K562 (cell line): Measurements from ENCODE around the gene RNF39. TPM values are rescaled to one million over a fixed set of nuclear protein-coding genes. Genes with fewer than 3 reads are reported as not detected.

ENCODE experiments used
- ATAC-seq: fragments of 200-7000 bp; cut with Tn5 transposase; 3 replicates; pipeline ENCODE4 v1.9.1; 2020; ENCODE audit warnings: moderate library complexity
- BruUV-seq: library from RNA; stranded (reverse); fragments of 400-500 nt; replicated peaks from 2 replicates; lab custom pipeline; 2021; lab: Mats Ljungman, UMichigan
- CTCF ChIA-PET: fragments of 300-600 bp; formaldehyde crosslinking; extraction: SDS; loops from one replicate; lab custom pipeline; 2021; ENCODE audit warnings: low intra/inter-chr PET ratio; lab: Yijun Ruan, JAX
- POLR2A ChIA-PET: fragments of 300-600, 350-650 bp; sonication (Branson Sonifier 250); formaldehyde crosslinking; extraction: SDS; loops from one replicate; lab custom pipeline; 2021; ENCODE audit warnings: antibody characterized with exemption, inconsistent platforms; lab: Yijun Ruan, JAX
- DNase-seq, 4 experiments: peaks; one replicate each; pipeline versions ENCODE4 v3.0.0 to v3.0.0-alpha.2; 2011 to 2018; ENCODE audit warnings: low spot score in 3 of 4, mixed read lengths in 3 of 4; ENCODE audit errors: extremely low read depth in 1 of 4
- FAIRE-seq: peaks from 2 replicates; lab custom pipeline; 2011; peaks lifted over from hg19 to GRCh38; lab: Jason Lieb, UNC
- H2AFZ ChIP-seq: 2 replicates; pipeline ENCODE4 v1.6.0; 2011; ENCODE audit warnings: low read depth, low read length, control low read depth, inconsistent platforms
- H3K27ac ChIP-seq: fragments of 200-600 bp; 3 replicates; pipeline ENCODE4 v1.8.0; 2011; ENCODE audit warnings: low read depth, mild to moderate bottlenecking, control low read depth, inconsistent platforms, low read length, moderate library complexity, mixed read lengths; ENCODE audit errors: extremely low read depth
- H3K27me3 ChIP-seq, 2 experiments: fragments of 300-600 bp in 1 of 2; 2 replicates in 1 of 2; 3 replicates in 1 of 2; pipeline versions ENCODE4 v1.6.0 to v1.8.0; 2011; ENCODE audit warnings: inconsistent platforms in 2 of 2, low read length in 2 of 2, mild to moderate bottlenecking in 1 of 2, mixed read lengths in 1 of 2, moderate library complexity in 1 of 2; ENCODE audit not compliant: control insufficient read depth in 2 of 2, insufficient read depth in 2 of 2
- H3K36me3 ChIP-seq: fragments of 300-600 bp; 3 replicates; pipeline ENCODE4 v1.8.0; 2011; ENCODE audit warnings: mild to moderate bottlenecking, low read length, inconsistent platforms; ENCODE audit not compliant: control insufficient read depth, insufficient read depth
- H3K4me1 ChIP-seq, 2 experiments: fragments of 200-600 bp in 1 of 2; replicated peaks in 1 of 2; 2 replicates in 1 of 2; 3 replicates in 1 of 2; pipeline versions ENCODE4 v1.5.1 to v1.8.0; 2011; ENCODE audit warnings: inconsistent platforms in 2 of 2, low read length in 2 of 2, mild to moderate bottlenecking in 1 of 2, mixed read lengths in 1 of 2, moderate library complexity in 1 of 2; ENCODE audit not compliant: control insufficient read depth in 2 of 2, insufficient read depth in 2 of 2
- H3K4me2 ChIP-seq: 2 replicates; pipeline ENCODE4 v1.6.1; 2011; ENCODE audit warnings: low read length, control low read depth, inconsistent platforms, mixed read lengths; ENCODE audit not compliant: insufficient read depth
- H3K4me3 ChIP-seq: fragments of 200-600 bp; sonication (generic), shearing (Covaris generic); 2 replicates; pipeline ENCODE4 v1.5.1; 2016; ENCODE audit warnings: control low read depth, inconsistent platforms
- H3K79me2 ChIP-seq: fragments of 200-600 bp; 3 replicates; pipeline ENCODE4 v1.8.0; 2011; ENCODE audit warnings: low read length, inconsistent platforms; ENCODE audit not compliant: control insufficient read depth, insufficient read depth
- H3K9ac ChIP-seq, 2 experiments: 2 replicates each; pipeline versions ENCODE4 v1.6.0 to v1.6.1; 2011; ENCODE audit warnings: low read depth in 2 of 2, low read length in 2 of 2, control low read depth in 1 of 2, inconsistent platforms in 1 of 2, mild to moderate bottlenecking in 1 of 2, mixed read lengths in 1 of 2; ENCODE audit not compliant: insufficient read depth in 1 of 2
- H3K9me1 ChIP-seq: one replicate; pipeline ENCODE4 v1.6.0; 2011; ENCODE audit warnings: inconsistent platforms, mild to moderate bottlenecking, low read length, moderate library complexity; ENCODE audit not compliant: control insufficient read depth, insufficient read depth
- H3K9me3 ChIP-seq: replicated peaks from 2 replicates; pipeline ENCODE4 v1.5.1; 2011; ENCODE audit warnings: low read depth, low read length, inconsistent platforms; ENCODE audit not compliant: control insufficient read depth, insufficient read depth
- H4K20me1 ChIP-seq: replicated peaks from 2 replicates; pipeline ENCODE4 v1.6.1; 2011; ENCODE audit warnings: low read length, inconsistent platforms, mixed read lengths; ENCODE audit not compliant: control insufficient read depth, insufficient read depth
- C11orf30 ChIP-seq: fragments of 450-650 bp; IDR thresholded peaks from 2 replicates; pipeline ENCODE4 v1.6.1; 2016; ENCODE audit warnings: low read depth, mild to moderate bottlenecking
- CREB5 ChIP-seq: fragments of 250-450 bp; sonication (Bioruptor Pico); IDR thresholded peaks from 2 replicates; pipeline ENCODE4 v1.5.0; 2020; ENCODE audit warnings: mild to moderate bottlenecking
- HDGF ChIP-seq: fragments of 450-650 bp; IDR thresholded peaks from 2 replicates; pipeline ENCODE4 v1.6.1; 2016
- HES1 ChIP-seq: fragments of 450-650 bp; IDR thresholded peaks from 2 replicates; pipeline ENCODE4 v1.6.1; 2016; ENCODE audit warnings: low read depth, mild to moderate bottlenecking, moderate library complexity
- ILK ChIP-seq: fragments of 450-650 bp; IDR thresholded peaks from 2 replicates; pipeline ENCODE4 v1.6.1; 2016; ENCODE audit warnings: missing genetic modification characterization, low read depth, mild to moderate bottlenecking, missing compliant biosample characterization, moderate library complexity, borderline replicate concordance
- KLF16 ChIP-seq: IDR thresholded peaks from 2 replicates; pipeline ENCODE4 v1.6.1; 2016; ENCODE audit warnings: antibody characterized with exemption
- LARP7 ChIP-seq: fragments of 450-650 bp; IDR thresholded peaks from 2 replicates; pipeline ENCODE4 v1.6.1; 2016
- MAFG ChIP-seq: fragments of 450-650 bp; conservative IDR thresholded peaks from 2 replicates; pipeline ENCODE4 v1.6.1; 2016; ENCODE audit warnings: missing genetic modification characterization, missing compliant biosample characterization
- MBD2 ChIP-seq: sonication (generic); IDR thresholded peaks from 2 replicates; pipeline ENCODE4 v1.6.1; 2016; ENCODE audit warnings: low read depth, borderline replicate concordance
- NR3C1 ChIP-seq: sonication (generic); formaldehyde crosslinking; IDR thresholded peaks from 2 replicates; pipeline ENCODE4 v1.8.1; 2022; ENCODE audit warnings: missing genetic modification reagents
- SIRT6 ChIP-seq: IDR thresholded peaks from one replicate; pipeline ENCODE4 v1.6.1; 2012; ENCODE audit warnings: low read depth, mild to moderate bottlenecking, control low read depth, inconsistent platforms, low read length, moderate library complexity
- SNIP1 ChIP-seq: fragments of 450-650 bp; IDR thresholded peaks from 2 replicates; pipeline ENCODE4 v1.7.1; 2017; ENCODE audit warnings: low read depth, mild to moderate bottlenecking
- STAG1 ChIP-seq: sonication (generic); formaldehyde crosslinking; IDR thresholded peaks from 2 replicates; pipeline ENCODE4 v1.5.0; 2020; ENCODE audit warnings: missing genetic modification reagents, borderline replicate concordance
- STAT5B ChIP-seq: fragments of 250-450 bp; sonication (Bioruptor Pico); IDR thresholded peaks from 2 replicates; pipeline ENCODE4 v1.8.0; 2021; ENCODE audit warnings: mild to moderate bottlenecking, inconsistent platforms
- STAT6 ChIP-seq: sonication (generic); formaldehyde crosslinking; IDR thresholded peaks from 2 replicates; pipeline ENCODE4 v1.8.1; 2023; ENCODE audit warnings: mild to moderate bottlenecking, missing genetic modification reagents
- TEAD2 ChIP-seq: fragments of 450-650 bp; IDR thresholded peaks from 2 replicates; pipeline ENCODE4 v1.6.1; 2016; ENCODE audit warnings: missing genetic modification characterization, control low read depth, missing compliant biosample characterization
- ZFP1 ChIP-seq: fragments of 450-650 bp; formaldehyde crosslinking; IDR thresholded peaks from 2 replicates; pipeline ENCODE4 v1.4.0; 2020; ENCODE audit warnings: mild to moderate bottlenecking, mixed read lengths
- ZFPM2 ChIP-seq: fragments of 250-450 bp; sonication (Bioruptor Pico); IDR thresholded peaks from 2 replicates; pipeline ENCODE4 v1.5.1; 2022; ENCODE audit warnings: mild to moderate bottlenecking
- ZNF316 ChIP-seq: fragments of 450-650 bp; IDR thresholded peaks from 2 replicates; pipeline ENCODE4 v1.6.1; 2016
- WGBS: fragments of 100-300 bp; shearing (Covaris generic); methylation state at CpG from one replicate; pipeline ENCODE4 v1.1.6; 2016; ENCODE audit warnings: low coverage, mixed read lengths; ENCODE audit not compliant: insufficient coverage; ENCODE audit errors: missing lambda C conversion rate; 5-methylcytosine and 5-hydroxymethylcytosine counted together
- in situ Hi-C: fragments of 300-500 bp; cut with MboI; formaldehyde crosslinking; loops from 4 replicates; pipeline ENCODE4 v1.15.0; 2018; ENCODE audit warnings: inconsistent platforms, mixed read lengths
- intact Hi-C: fragments of 100-400 bp; cut with micrococcal nuclease; formaldehyde crosslinking; loops from 2 replicates; pipeline ENCODE4 v1.14.2; 2022
- polyA plus RNA-seq, 8 experiments: library from polyadenylated mRNA; depleted of rRNA in 4 of 8; stranded (reverse) in 5 of 8; unstranded in 3 of 8; fragments of >200 nt; fragmentation: Nextera tagmentation in 2 of 8; fragmentation: Illumina TruSeq in 1 of 8; extraction: Ambion mirVana in 2 of 8; extraction: Trizol in 1 of 8; gene quantifications; 2 replicates each; pipeline versions ENCODE4 v1.2.1 to v1.2.3, GENCODE V29; 2011 to 2014; ENCODE audit warnings: inconsistent platforms in 1 of 8, missing spikeins in 1 of 8
- total RNA-seq, 7 experiments: library from RNA; depleted of rRNA in 6 of 7; stranded (reverse); fragments of >200 nt in 6 of 7; fragmentation: Illumina TruSeq in 2 of 7; extraction: Trizol in 2 of 7; gene quantifications; 2 replicates each; pipeline versions ENCODE4 v1.2.1 to v1.2.3, GENCODE V29; 2011 to 2021; ENCODE audit warnings: low replicate concordance in 1 of 7

The RNF39 gene
- total and polyA plus RNA-seq, 9 of the 15 experiments (the other 6 are each of a cell fraction or from before 2014, with no cell fraction given), result not detected

- no peak for FAIRE-seq
- Histone ChIP-seq H3K9me3 (no peaks in the 10 kb centered on the region), H3K4me1 (peaks cover 0 to 27% of the 10 kb centered on the region in 2 experiments; a peak in 2 of 5 replicates), H3K4me2 (no peak overlapping the region), H3K4me3 (no peak overlapping the region), H3K9ac (no peak overlapping the region), H3K27me3 (peaks cover 25 to 33% of the 10 kb centered on the region in 2 experiments; a peak in 4 of 5 replicates), H3K9me1 (no peaks in the 10 kb centered on the region), H3K79me2 (peaks cover 13% of the 10 kb centered on the region), H3K27ac (no peak overlapping the region), H4K20me1 (0 out of 2 replicates have a peak, but pooled peaks cover 4% of the 10 kb centered on the region), H2AFZ (no peak overlapping the region), H3K36me3 (peaks cover 8% of the 10 kb centered on the region; the same call in 2 of the 3 replicates)
- intact Hi-C loops, result no loop called here
- POLR2A ChIA-PET, result interaction anchor here (0.5 to 2.2 kb wide), 2 partner anchors 11 to 148 kb away, joined by 4 to 10 read pairs; partner anchors contain the start of gene POLR1H
- no peak for ATAC-seq
- 0% methylated on average over 3 of the region's 3 CpGs for WGBS
- no peak for DNase-seq
- CTCF ChIA-PET, result no interaction called here
- BruUV-seq, result no TSS peak
- in situ Hi-C loops, result no loop called here
- TF ChIP-seq STAT6 (CRISPR knock-in tag) (no peak), SIRT6 (no peak), ILK (tag) (no peak), NR3C1 (CRISPR knock-in tag) (no peak), CREB5 (no peak), HES1 (no peak), STAG1 (CRISPR knock-in tag) (no peak), MAFG (tag) (peak; percentile 23; the same call in 1 of the 2 replicates), LARP7 (no peak), ZNF316 (peak; percentile 45; the same call in 1 of the 2 replicates), ZFPM2 (CRISPR knock-in tag) (no peak), HDGF (no peak), ZFP1 (CRISPR knock-in tag) (no peak), KLF16 (no peak), C11orf30 (peak; percentile 53), SNIP1 (no peak), MBD2 (no peak), TEAD2 (tag) (no peak), STAT5B (CRISPR knock-in tag) (no peak)
Observed at GRCh38 chr6:30071858-30072257, 3.7 kb downstream of the RNF39 start.
